Caco-2 (cell line): ENCODE data around the gene GIT2. TPM values are rescaled to one million over a fixed set of nuclear protein-coding genes. Genes with fewer than 3 reads are reported as not detected.

ENCODE experiments used
- BruUV-seq: library from RNA; stranded (reverse); fragments of 400-500 nt; replicated peaks from 2 replicates; lab custom pipeline; 2021; lab: Mats Ljungman, UMichigan
- CTCF ChIA-PET: fragments of 300-600 bp; sonication (Branson Sonifier 250); formaldehyde crosslinking; loops from one replicate; lab custom pipeline; 2022; ENCODE audit warnings: antibody characterized with exemption; lab: Charles Lee
- POLR2A ChIA-PET: fragments of 300-600 bp; sonication (Branson Sonifier 250); formaldehyde crosslinking; loops from one replicate; lab custom pipeline; 2022; ENCODE audit warnings: antibody characterized with exemption; lab: Charles Lee
- DNase-seq, 2 experiments: peaks; one replicate each; pipeline versions ENCODE4 v3.0.0 to v3.0.0-alpha.2; 2020 to 2022
- H3K27me3 ChIP-seq: replicated peaks from 2 replicates; pipeline ENCODE4 v1.6.0; 2011; ENCODE audit warnings: low read length; ENCODE audit not compliant: control insufficient read depth, insufficient read depth
- H3K36me3 ChIP-seq: 2 replicates; pipeline ENCODE4 v1.5.1; 2011; ENCODE audit warnings: low read length; ENCODE audit not compliant: control insufficient read depth, insufficient read depth
- H3K4me1 ChIP-seq: fragments of 250-450 bp; sonication (Bioruptor Pico); 2 replicates; pipeline ENCODE4 v1.5.1; 2020; ENCODE audit warnings: mild to moderate bottlenecking
- H3K4me3 ChIP-seq: 2 replicates; pipeline ENCODE4 v1.5.1; 2011; ENCODE audit warnings: low read depth, mild to moderate bottlenecking, control low read depth, low read length
- H3K9me3 ChIP-seq: fragments of 250-450 bp; sonication (Bioruptor Pico); 2 replicates; pipeline ENCODE4 v1.5.1; 2020; ENCODE audit warnings: mild to moderate bottlenecking, moderate library complexity
- H3K27ac Mint-ChIP-seq: one replicate; pipeline ENCODE4 v1.8.0; 2022; ENCODE audit warnings: mixed read lengths; ENCODE audit not compliant: unreplicated experiment
- H3K27me3 Mint-ChIP-seq: one replicate; pipeline ENCODE4 v1.8.0; 2022; ENCODE audit warnings: mixed read lengths; ENCODE audit not compliant: insufficient read depth, unreplicated experiment
- H3K36me3 Mint-ChIP-seq: one replicate; pipeline ENCODE4 v1.8.0; 2022; ENCODE audit warnings: mild to moderate bottlenecking, mixed read lengths; ENCODE audit not compliant: insufficient read depth, unreplicated experiment
- H3K4me1 Mint-ChIP-seq: one replicate; pipeline ENCODE4 v1.8.0; 2022; ENCODE audit warnings: low read depth, mixed read lengths; ENCODE audit not compliant: unreplicated experiment
- H3K4me3 Mint-ChIP-seq: one replicate; pipeline ENCODE4 v1.8.0; 2022; ENCODE audit warnings: mild to moderate bottlenecking, moderate library complexity, mixed read lengths; ENCODE audit not compliant: unreplicated experiment
- H3K9me3 Mint-ChIP-seq: one replicate; pipeline ENCODE4 v1.8.0; 2022; ENCODE audit warnings: mixed read lengths; ENCODE audit not compliant: unreplicated experiment
- intact Hi-C: fragments of 100-400 bp; cut with micrococcal nuclease; formaldehyde crosslinking; loops from one replicate; pipeline ENCODE4 v1.10.0; 2022; ENCODE audit not compliant: unreplicated experiment
- total RNA-seq: library from RNA; stranded (reverse); gene quantifications from 2 replicates; pipeline ENCODE4 v1.2.3, GENCODE V29; 2022
- TF ChIP-seq, protein P1 (sequence below), 2 experiments: fragments of 200-600 bp in 1 of 2; IDR thresholded peaks; 1 replicate in 1 of 2; 2 replicates in 1 of 2; pipeline versions ENCODE4 v1.5.1 to v1.8.0; 2011 to 2022; ENCODE audit warnings: antibody characterized with exemption in 1 of 2, control low read depth in 1 of 2, inconsistent platforms in 1 of 2, low read depth in 1 of 2, low read length in 1 of 2, mild to moderate bottlenecking in 1 of 2, moderate library complexity in 1 of 2; ENCODE audit not compliant: insufficient read depth in 1 of 2, severe bottlenecking in 1 of 2, unreplicated experiment in 1 of 2

The GIT2 gene
- total RNA-seq, 1 experiment from 2014 or later, result 29.3 TPM

DNA sequence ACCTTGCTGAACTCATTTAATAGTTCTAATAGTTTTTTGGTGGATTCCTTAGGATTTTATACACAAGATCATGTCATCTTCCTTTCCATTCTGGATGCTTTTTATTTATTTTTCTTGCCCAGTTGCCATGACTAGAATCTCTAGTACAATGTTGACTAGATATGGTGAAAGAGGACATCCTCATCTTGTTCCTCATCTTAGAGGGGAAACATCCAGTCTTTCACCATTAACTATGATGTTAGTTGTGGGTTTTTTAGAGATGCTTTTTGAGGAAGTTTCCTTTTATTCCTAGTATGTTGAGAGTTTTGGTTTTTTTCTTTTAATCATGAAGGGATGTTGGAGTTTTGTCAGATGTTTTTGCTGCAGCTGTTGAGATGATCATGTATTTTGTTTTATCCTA lies 11.7 kb upstream of the GIT2 start:
- H3K27ac Mint-ChIP-seq, result no peak overlapping the region
- DNase-seq, result no peak
- no peaks in the 10 kb centered on the region for H3K27me3 Mint-ChIP-seq
- Histone ChIP-seq H3K4me1 (peaks cover 27% of the 10 kb centered on the region), H3K36me3 (no peaks in the 10 kb centered on the region; the same call in 1 of the 2 replicates), H3K9me3 (no peaks in the 10 kb centered on the region), H3K27me3 (no peaks in the 10 kb centered on the region), H3K4me3 (no peak overlapping the region)
- H3K9me3 Mint-ChIP-seq, result no peaks in the 10 kb centered on the region
- H3K36me3 Mint-ChIP-seq, result peaks cover 15% of the 10 kb centered on the region
- BruUV-seq, result no TSS peak
- peaks cover 25% of the 10 kb centered on the region for H3K4me1 Mint-ChIP-seq
- intact Hi-C loops, result no loop called here
- CTCF ChIA-PET, result no interaction called here
- TF ChIP-seq, protein P1, sequence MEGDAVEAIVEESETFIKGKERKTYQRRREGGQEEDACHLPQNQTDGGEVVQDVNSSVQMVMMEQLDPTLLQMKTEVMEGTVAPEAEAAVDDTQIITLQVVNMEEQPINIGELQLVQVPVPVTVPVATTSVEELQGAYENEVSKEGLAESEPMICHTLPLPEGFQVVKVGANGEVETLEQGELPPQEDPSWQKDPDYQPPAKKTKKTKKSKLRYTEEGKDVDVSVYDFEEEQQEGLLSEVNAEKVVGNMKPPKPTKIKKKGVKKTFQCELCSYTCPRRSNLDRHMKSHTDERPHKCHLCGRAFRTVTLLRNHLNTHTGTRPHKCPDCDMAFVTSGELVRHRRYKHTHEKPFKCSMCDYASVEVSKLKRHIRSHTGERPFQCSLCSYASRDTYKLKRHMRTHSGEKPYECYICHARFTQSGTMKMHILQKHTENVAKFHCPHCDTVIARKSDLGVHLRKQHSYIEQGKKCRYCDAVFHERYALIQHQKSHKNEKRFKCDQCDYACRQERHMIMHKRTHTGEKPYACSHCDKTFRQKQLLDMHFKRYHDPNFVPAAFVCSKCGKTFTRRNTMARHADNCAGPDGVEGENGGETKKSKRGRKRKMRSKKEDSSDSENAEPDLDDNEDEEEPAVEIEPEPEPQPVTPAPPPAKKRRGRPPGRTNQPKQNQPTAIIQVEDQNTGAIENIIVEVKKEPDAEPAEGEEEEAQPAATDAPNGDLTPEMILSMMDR (IDR thresholded peaks at IDR 0.05; ENCODE audit: insufficient read depth in 1 of 2, low read depth in 1 of 2, low read length in 1 of 2, severe bottlenecking in 1 of 2, unreplicated experiment in 1 of 2), result no peak
- H3K4me3 Mint-ChIP-seq, result no peak overlapping the region
- POLR2A ChIA-PET, result no interaction called here

GRCh38 chr12:110006115-110006514 lies 9.9 kb upstream of the GIT2 start:
- Mint-ChIP-seq H3K27ac (no peak overlapping the region), H3K36me3 (peaks cover 10% of the 10 kb centered on the region), H3K9me3 (no peaks in the 10 kb centered on the region), H3K4me3 (no peak overlapping the region), H3K4me1 (peaks cover 19% of the 10 kb centered on the region), H3K27me3 (no peaks in the 10 kb centered on the region)
- Histone ChIP-seq H3K36me3 (no peaks in the 10 kb centered on the region; the same call in 1 of the 2 replicates), H3K9me3 (no peaks in the 10 kb centered on the region), H3K4me1 (peaks cover 13% of the 10 kb centered on the region), H3K27me3 (no peaks in the 10 kb centered on the region), H3K4me3 (no peak overlapping the region)
- BruUV-seq, result no TSS peak
- intact Hi-C loops, result no loop called here
- CTCF ChIA-PET, result no interaction called here
- POLR2A ChIA-PET, result no interaction called here
- TF ChIP-seq, protein P1 (IDR thresholded peaks at IDR 0.05; ENCODE audit: insufficient read depth in 1 of 2, low read depth in 1 of 2, low read length in 1 of 2, severe bottlenecking in 1 of 2, unreplicated experiment in 1 of 2), result no peak
- no peak for DNase-seq

GRCh38 chr12:110005319-110005973 lies 9.3 kb upstream of the GIT2 start:
- BruUV-seq, result no TSS peak
- H3K27ac Mint-ChIP-seq, result no peak overlapping the region
- intact Hi-C loops, result no loop called here
- no peaks in the 10 kb centered on the region for H3K9me3 Mint-ChIP-seq
- no peaks in the 10 kb centered on the region for H3K27me3 ChIP-seq
- no peaks in the 10 kb centered on the region; the same call in 1 of the 2 replicates for H3K36me3 ChIP-seq
- H3K4me3 ChIP-seq, result no peak overlapping the region
- H3K9me3 ChIP-seq, result no peaks in the 10 kb centered on the region
- ChIA-PET CTCF (no interaction called here), POLR2A (no interaction called here)
- H3K27me3 Mint-ChIP-seq, result no peaks in the 10 kb centered on the region
- H3K4me1 Mint-ChIP-seq, result peaks cover 12% of the 10 kb centered on the region
- H3K36me3 Mint-ChIP-seq, result peaks cover 10% of the 10 kb centered on the region
- no peak overlapping the region for H3K4me3 Mint-ChIP-seq
- no peak for DNase-seq
- H3K4me1 ChIP-seq, result peaks cover 6% of the 10 kb centered on the region
- TF ChIP-seq, protein P1 (IDR thresholded peaks at IDR 0.05; ENCODE audit: insufficient read depth in 1 of 2, low read depth in 1 of 2, low read length in 1 of 2, severe bottlenecking in 1 of 2, unreplicated experiment in 1 of 2), result no peak
